SU-DHL-6 (cell line): Measurements from ENCODE around the gene TATDN2.

ENCODE experiments used
- H2AFZ ChIP-seq: fragments of 200-600 bp; sonication (generic); 2 replicates; pipeline ENCODE4 v1.6.1; 2014; ENCODE audit warnings: low read depth, mild to moderate bottlenecking, moderate library complexity, mixed read lengths, antibody characterized with exemption, low read length; ENCODE audit not compliant: severe bottlenecking
- H3F3A ChIP-seq: fragments of 200-600 bp; shearing (Covaris generic); 2 replicates; pipeline ENCODE4 v1.6.0; 2016; ENCODE audit warnings: antibody characterized with exemption, mild to moderate bottlenecking; ENCODE audit not compliant: insufficient read depth
- H3K27ac ChIP-seq: fragments of 200-600 bp; sonication (generic); 2 replicates; pipeline ENCODE4 v1.5.1; 2016; ENCODE audit warnings: low read depth, mild to moderate bottlenecking, low read length, moderate library complexity, mixed read lengths
- H3K27me3 ChIP-seq: fragments of 200-600 bp; sonication (generic), shearing (Covaris generic); 2 replicates; pipeline ENCODE4 v1.6.0; 2014; ENCODE audit warnings: mild to moderate bottlenecking, low read length
- H3K36me3 ChIP-seq: fragments of 200-600 bp; sonication (generic); 2 replicates; pipeline ENCODE4 v1.6.1; 2014; ENCODE audit warnings: mild to moderate bottlenecking, low read length, mixed read lengths
- H3K4me2 ChIP-seq: fragments of 300-600, 200-600 bp; shearing (Covaris generic), sonication (generic); 2 replicates; pipeline ENCODE4 v1.6.0; 2014; ENCODE audit warnings: low read length, low read depth, mild to moderate bottlenecking; ENCODE audit not compliant: poor library complexity, severe bottlenecking
- H3K4me3 ChIP-seq: fragments of 200-600 bp; sonication (generic); 2 replicates; pipeline ENCODE4 v1.5.1; 2014; ENCODE audit warnings: antibody characterized with exemption, low read length, mild to moderate bottlenecking, mixed read lengths; ENCODE audit not compliant: insufficient read depth, poor library complexity, severe bottlenecking
- H3K79me2 ChIP-seq: fragments of 200-600 bp; sonication (generic); 2 replicates; pipeline ENCODE4 v1.6.1; 2014; ENCODE audit warnings: mild to moderate bottlenecking, low read length, moderate library complexity; ENCODE audit not compliant: insufficient read depth
- H3K9ac ChIP-seq: fragments of 200-600 bp; sonication (generic); 2 replicates; pipeline ENCODE4 v1.7.0; 2014; ENCODE audit warnings: mild to moderate bottlenecking, low read length
- H3K9me2 ChIP-seq: fragments of 200-600 bp; sonication (generic); replicated peaks from 2 replicates; pipeline ENCODE4 v1.6.1; 2014; ENCODE audit warnings: low read length; ENCODE audit not compliant: insufficient read depth
- H3K9me3 ChIP-seq: fragments of 200-600 bp; sonication (generic); 2 replicates; pipeline ENCODE4 v1.6.1; 2014; ENCODE audit warnings: low read length, mixed read lengths; ENCODE audit not compliant: insufficient read depth
- H4K20me1 ChIP-seq: fragments of 200-600 bp; sonication (generic); 2 replicates; pipeline ENCODE4 v1.6.1; 2014; ENCODE audit warnings: low read depth, mild to moderate bottlenecking, antibody characterized with exemption, low read length, moderate library complexity, mixed read lengths
- CTCF ChIP-seq: fragments of 200-600 bp; sonication (generic); IDR thresholded peaks from one replicate; pipeline ENCODE4 v1.5.1; 2017; ENCODE audit warnings: antibody characterized with exemption, mild to moderate bottlenecking, low read length, moderate library complexity; ENCODE audit not compliant: insufficient read depth, poor library complexity, severe bottlenecking
- EZH2phosphoT487 ChIP-seq: fragments of 200-600 bp; sonication (generic), shearing (Covaris generic); conservative IDR thresholded peaks from 2 replicates; pipeline ENCODE4 v1.6.1; 2018; ENCODE audit warnings: mild to moderate bottlenecking, antibody characterized with exemption, low read length, moderate library complexity, mixed read lengths

TATDN2 gene

GRCh38 chr3:10248184-10248983 lies at the start of gene TATDN2:
TSS of gene TATDN2 (plus strand) at chr3:10248459. CDS start at chr3:10249201, 742 bp downstream.
- H3K27ac ChIP-seq, result peak within 1 kb of the TSS; percentile 64
- H4K20me1 ChIP-seq, result no peaks in the 10 kb centered on the region
- no peaks in the 10 kb centered on the region for H3K9me2 ChIP-seq
- peaks cover 44% of the 10 kb centered on the region for H3K79me2 ChIP-seq
- H3K36me3 ChIP-seq, result no peaks in the 10 kb centered on the region; the same call in 1 of the 2 replicates
- H3K27me3 ChIP-seq, result no peaks in the 10 kb centered on the region
- H3F3A ChIP-seq, result 0 out of 2 replicates have a peak, but pooled peaks cover 7% of the 10 kb centered on the region
- peak within 1 kb of the TSS; percentile 66 for H2AFZ ChIP-seq
- H3K4me3 ChIP-seq, result peak within 1 kb of the TSS; percentile 77
- peak within 1 kb of the TSS; percentile 86 for H3K4me2 ChIP-seq
- TF ChIP-seq EZH2phosphoT487, result no peak
- no peak for TF ChIP-seq CTCF
- H3K9me3 ChIP-seq, result peaks cover 19% of the 10 kb centered on the region; the same call in 1 of the 2 replicates
- H3K9ac ChIP-seq, result peak within 1 kb of the TSS; percentile 89

DNA sequence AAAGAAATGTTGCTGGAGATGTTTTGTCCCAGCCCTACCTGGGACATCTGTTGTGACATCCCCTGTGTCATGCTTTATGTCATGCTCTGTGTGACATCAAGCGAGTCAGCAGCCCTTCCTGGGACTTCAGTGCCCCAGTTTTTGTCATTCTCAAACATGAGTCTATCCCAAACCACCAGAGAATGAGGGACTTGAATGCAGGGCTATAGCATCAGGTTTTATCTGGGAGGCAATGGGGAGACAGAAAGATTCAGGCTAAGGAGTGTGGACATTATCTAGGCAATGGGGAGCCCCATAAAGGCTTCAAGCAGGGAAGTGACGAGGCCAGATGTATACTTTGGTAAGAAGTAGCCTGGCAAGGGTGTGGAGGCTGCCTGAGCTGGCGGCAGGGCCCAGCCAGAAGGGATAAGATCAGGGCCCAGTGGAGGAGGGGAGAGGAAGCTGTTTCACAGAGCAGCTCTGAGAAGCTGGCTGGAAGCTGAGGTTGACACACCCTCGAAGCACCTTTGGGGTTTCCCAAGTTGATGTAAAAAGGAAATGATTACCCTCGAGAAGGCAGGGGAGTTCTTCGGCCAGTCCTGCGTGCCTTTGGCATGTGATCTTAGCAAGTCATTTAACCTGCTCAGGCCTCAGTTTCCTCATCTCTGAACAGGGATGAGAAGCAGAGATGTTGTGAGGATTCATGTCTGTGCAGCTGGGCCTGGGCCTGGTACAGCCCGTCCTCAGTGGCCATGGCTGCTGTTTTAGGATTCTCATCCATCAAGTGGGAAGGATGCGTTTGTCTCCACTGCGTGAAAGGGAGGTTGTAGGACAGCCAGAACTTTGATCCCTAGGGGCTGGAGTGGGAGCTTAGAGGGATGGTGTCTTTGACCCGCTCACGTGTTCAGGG lies 49.3 kb upstream of the TATDN2 start:
- no peaks in the 10 kb centered on the region for H3K79me2 ChIP-seq
- no peak overlapping the region for H3K9ac ChIP-seq
- H2AFZ ChIP-seq, result no peak overlapping the region
- no peaks in the 10 kb centered on the region for H3K9me3 ChIP-seq
- no peaks in the 10 kb centered on the region for H3K36me3 ChIP-seq
- TF ChIP-seq EZH2phosphoT487 (no peak), CTCF (no peak)
- H3K4me2 ChIP-seq, result no peak overlapping the region
- H4K20me1 ChIP-seq, result no peaks in the 10 kb centered on the region
- H3K4me3 ChIP-seq, result no peak overlapping the region
- no peaks in the 10 kb centered on the region for H3K27me3 ChIP-seq
- no peaks in the 10 kb centered on the region for H3K9me2 ChIP-seq
- H3K27ac ChIP-seq, result no peak overlapping the region
- no peaks in the 10 kb centered on the region for H3F3A ChIP-seq

GRCh38 chr3:10204921-10205320 lies 43.3 kb upstream of the TATDN2 start:
- H3K9me2 ChIP-seq, result no peaks in the 10 kb centered on the region
- no peaks in the 10 kb centered on the region for H3K79me2 ChIP-seq
- no peaks in the 10 kb centered on the region for H3F3A ChIP-seq
- H3K27ac ChIP-seq, result no peak overlapping the region
- H3K9ac ChIP-seq, result no peak overlapping the region
- TF ChIP-seq EZH2phosphoT487 (no peak), CTCF (no peak)
- no peak overlapping the region for H3K4me2 ChIP-seq
- H4K20me1 ChIP-seq, result no peaks in the 10 kb centered on the region
- H3K36me3 ChIP-seq, result no peaks in the 10 kb centered on the region
- H3K9me3 ChIP-seq, result no peaks in the 10 kb centered on the region
- H3K27me3 ChIP-seq, result no peaks in the 10 kb centered on the region
- no peak overlapping the region for H2AFZ ChIP-seq
- no peak overlapping the region for H3K4me3 ChIP-seq
